ENCODE data around the gene SLC37A1.
"Not testable (repeated sequence)": the region's sequence is repeated elsewhere in the genome, so short reads cannot be mapped to it uniquely, and the experiment has no call there.

The SLC37A1 gene

DNA sequence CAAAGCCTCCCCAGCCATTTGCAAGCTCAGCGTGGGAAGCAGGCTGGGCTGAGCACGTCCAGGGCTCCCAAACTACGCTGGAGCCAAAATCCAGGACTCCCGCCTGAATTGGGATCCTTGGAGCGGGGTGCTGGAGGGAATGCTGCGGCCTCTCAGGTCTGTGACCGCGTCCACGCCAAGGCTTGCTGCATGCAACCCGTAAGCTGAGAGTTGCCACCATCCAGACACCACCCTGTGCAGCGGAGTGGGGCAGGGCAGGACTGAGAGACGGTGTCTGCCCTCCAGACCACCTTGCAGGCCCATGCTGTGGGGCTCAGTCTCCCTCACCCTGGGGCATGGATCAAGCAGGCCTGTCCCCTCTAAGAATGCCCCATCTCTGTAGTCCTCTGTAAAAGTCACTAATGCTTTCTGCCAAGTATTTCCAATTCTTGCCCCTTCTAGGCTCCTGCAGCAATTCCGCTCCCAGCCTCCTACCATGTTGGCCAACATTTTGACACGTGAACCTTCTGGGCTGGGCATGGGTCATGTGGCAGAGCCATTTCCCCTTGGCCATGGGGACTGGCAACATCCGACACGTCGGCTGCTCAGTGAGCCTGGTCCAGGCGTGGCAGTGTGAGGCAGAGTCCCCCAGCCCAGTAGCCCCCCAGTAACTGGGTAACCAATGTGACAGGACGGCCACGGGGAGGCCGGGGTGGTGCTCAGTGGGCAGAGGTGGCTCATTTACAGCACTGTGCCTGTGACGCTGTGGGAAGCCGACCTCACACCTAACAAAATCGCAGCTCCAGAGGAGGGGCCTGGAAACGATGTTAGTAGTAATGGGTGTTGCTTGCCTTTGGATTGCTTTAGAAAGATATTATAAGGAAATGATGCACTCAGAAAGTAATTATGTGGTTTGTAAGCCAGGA lies 81.9 kb downstream of the SLC37A1 start:
- DNase-seq (ENCODE audit: low read depth), result no peak

DNA sequence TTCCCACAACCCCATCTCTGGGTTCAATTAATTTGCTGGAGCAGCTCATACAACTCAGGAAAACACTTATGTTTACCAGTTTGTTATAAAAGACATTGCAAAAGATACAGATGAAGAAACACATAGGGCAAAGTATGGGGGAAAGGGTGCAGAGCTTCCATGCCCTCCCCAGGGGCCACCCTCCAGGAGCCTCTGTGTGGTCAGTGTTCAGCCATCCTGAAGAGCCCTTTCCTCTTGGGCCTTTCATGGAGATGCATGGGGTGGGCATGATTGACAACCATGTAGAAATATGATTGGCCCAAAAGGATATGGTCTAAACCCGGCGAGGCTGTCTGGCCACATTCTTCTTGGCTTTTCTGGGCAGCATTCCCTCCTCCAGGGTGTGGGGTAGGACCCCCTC lies 83.0 kb downstream of the SLC37A1 start:
- DNase-seq (ENCODE audit: low read depth), result no peak

DNA sequence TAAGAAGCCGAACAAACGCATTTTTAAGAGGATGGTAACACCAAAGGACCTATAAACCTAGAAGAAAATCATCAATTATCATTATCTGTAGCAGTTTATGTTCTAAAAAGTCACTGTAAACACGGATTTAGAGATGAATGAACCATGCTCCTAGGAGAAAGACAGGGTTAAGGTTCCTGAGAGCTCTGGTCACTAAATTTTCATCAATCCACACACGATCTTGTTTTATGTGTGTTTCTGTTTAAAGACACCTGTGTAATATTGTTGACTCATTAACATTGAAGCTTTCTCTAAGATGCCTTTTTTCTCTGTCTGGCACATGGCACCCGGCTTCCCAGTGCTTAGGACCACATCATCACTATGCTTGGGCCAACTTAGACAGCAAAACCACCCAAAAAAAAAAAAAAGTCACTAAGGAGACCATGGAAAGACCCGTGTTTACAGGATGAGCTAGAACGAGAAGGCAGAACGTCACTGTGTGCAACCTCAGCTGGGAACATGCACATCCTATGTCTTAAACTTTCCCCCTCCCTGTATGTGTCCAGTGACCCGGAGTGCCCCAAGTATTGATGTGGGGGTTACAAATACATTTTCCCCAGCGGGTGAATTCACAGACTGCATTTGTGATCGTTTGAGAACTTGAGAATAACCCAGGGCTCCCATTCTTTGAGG lies 84.0 kb downstream of the SLC37A1 start:
- DNase-seq (ENCODE audit: low read depth), result no peak

DNA sequence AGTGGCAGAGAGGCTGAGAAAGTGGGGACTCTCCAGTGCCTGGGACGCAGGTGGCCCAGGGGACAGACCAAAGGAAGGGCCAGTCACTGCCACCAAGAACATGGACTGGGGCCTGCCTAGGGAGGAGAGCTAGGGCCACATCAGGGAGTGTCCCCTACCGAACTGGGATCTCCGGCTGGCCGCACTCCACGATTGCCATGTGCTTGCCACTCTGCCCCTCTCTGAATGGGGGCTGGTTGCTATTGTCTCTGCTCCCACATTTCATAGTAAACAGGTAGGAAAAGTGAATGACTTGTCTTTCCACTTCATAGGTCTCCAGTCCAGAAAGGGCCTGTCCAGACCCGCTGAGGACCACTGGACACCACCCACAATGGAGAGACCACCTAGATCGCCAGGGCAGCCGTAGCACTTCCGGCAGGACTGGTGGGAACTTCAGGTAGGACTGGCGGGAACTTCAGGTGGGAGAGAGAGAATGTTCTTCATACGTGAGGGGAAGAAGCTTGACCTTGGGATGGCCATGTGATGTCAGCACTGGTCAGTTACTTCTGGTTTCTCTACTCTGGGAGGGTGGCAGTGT lies 84.6 kb downstream of the SLC37A1 start:
- DNase-seq (ENCODE audit: low read depth), result no peak

DNA sequence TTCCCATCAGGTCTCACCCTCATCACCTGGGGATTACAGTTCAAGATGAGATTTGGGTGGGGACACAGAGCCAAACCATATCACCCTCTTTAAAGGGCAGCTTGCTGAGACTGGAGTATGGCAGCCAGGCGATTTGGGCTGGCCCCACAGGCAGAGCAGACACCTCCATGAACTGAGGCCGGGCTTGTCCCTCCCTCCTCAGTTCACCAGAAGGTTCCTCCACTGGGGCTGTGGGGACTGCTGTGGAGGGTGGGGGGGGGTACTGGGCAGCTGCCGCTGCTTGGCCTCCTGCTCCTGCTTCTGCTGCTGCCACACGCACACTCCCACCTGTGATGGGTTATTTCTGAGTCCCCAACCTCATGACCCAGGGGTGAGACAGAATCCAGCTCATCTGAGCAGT lies 85.8 kb downstream of the SLC37A1 start:
- DNase-seq (ENCODE audit: low read depth), result no peak

DNA sequence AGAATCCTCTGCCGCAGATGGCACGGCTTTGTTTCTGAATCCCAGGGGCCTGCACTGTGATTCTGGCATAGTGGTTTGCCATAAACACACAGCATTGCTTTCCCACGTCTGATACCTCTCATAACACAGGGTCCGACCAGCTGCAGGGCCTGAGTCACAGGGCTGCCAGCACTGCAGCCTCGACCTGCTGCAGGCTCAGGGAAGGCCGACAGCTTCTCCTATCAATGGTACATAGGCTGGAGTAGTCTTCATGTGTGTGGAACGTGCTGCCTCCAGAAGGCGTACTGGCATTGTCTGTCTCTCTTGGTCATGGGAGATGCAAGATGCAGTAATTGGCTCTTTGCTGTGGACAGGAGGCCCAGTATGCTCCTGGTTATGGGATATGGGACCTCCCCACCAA lies 86.3 kb downstream of the SLC37A1 start:
- no peak for DNase-seq (ENCODE audit: low read depth)

DNA sequence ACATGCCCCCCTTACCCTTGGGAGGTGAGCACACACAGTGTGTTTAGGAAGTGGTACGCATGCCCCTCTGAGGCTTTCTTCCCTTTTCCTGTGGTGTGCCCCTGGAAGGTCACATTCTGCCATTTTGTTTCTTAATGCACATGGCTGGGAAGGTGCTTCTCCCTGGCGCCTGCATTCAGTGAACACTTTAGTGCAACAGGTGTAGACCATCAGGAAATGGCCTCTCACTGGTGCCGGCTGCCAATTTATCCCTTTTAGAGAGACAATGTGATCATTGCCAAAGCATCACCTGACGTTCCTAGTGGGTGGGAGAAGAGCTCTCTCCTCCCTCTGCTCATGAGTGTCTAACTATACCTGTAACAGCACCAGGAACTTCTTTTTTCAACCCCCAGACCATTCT lies 88.0 kb downstream of the SLC37A1 start:
- DNase-seq (ENCODE audit: low read depth), result no peak

DNA sequence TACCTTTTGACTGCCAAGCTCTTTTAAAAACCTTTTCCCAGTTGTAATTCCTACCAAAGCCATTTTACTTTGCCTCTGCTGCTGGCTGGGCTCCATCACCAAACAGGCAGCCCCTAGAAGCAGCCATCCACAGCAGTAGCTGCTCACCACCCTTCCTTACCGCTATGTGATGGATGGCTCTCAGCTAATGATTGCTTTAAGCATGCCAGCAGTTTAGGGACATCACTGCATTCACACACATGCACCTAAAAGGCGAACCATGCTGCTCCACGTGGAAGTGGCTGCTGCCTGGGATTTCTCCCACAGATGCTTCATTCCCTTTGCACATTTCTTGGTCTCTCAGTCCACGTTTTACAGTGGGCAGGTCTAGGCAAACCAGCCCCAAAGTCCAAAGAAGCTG lies 93.5 kb downstream of the SLC37A1 start:
- no peak for DNase-seq (ENCODE audit: low read depth)

DNA sequence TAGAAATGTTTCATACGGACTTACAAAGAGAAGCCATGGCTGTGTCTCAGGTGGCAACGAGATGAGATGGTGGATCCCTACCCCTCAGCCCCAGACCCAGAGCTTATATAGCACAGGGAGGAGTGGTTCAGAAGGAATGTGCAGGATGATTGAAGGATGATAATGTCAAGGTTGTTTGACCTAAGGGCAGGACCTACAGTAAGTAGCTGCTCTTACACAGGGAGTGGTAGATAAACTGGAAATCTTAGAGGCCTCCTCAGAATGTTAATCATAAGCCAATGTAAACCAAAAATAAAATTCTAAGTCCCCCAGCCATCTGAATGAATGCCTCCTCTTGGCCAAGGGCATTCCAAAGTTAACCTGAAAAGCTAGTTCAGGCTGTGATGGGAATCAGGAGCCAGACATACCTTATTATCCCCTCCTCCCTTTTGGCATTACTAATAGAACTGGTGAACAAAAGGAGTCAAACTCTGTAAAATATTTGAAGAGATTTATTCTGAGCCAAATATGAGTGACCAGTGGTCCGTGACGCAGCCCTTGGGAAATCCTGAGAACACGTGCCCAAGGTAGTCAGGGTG lies 94.0 kb downstream of the SLC37A1 start:
- no peak for DNase-seq (ENCODE audit: low read depth)

DNA sequence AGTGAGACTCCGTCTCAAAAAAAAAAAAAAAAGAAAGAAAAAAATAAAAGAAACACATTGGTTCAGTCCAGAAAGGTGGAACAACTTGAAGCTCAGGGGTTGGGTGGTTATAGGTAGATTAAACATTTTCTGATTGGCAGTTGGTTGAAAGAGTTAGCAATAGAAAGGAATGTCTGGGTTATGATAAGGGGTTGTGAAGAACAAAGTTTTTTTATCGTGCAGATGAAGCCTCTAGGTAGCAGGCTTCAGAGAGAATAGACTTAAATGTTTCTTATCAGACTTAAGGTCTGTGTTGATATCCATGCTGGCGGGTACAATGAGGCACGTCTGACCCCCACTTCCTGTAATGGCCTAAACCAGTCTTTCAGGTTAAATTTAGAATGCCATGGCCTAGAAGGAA lies 94.8 kb downstream of the SLC37A1 start:
- no peak for DNase-seq (ENCODE audit: low read depth)

DNA sequence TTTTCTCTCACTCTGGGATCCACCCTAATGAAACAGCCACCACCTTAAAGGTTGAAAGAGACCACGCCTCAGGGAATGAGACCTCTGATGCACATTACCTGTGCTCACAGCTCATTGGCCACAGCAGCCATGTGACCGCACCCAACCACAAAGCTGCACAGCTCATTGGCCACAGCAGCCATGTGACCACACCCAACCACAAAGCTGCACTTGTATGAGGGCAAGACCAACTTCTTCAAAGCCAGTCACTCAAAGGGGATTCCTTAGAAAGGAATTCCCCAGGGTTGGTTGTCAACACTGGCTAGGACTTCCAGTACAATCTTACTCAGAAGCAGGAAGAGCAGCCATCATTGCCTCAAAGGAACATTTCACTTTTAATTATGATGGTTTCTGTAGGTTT lies 96.2 kb downstream of the SLC37A1 start:
- DNase-seq (ENCODE audit: low read depth), result no peak

DNA sequence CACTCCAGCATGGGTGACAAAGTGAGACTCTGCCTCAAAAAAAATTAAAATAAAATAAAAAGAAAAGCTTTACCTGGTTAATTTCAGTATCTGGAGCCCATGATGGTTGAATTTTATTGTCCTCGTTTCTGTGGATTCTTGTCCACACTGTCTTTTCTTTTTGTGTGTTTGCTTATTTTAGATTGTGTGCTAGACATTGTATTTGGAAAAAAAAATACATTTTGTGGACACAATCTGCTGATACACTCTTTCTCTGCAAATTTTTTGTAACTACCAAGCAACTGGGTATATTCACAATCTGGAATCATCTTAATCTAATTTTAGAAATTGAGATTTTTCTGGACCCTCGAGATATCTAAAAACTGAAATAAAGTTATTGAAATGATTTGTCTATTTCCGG lies 98.2 kb downstream of the SLC37A1 start:
- DNase-seq (ENCODE audit: low read depth), result no peak

DNA sequence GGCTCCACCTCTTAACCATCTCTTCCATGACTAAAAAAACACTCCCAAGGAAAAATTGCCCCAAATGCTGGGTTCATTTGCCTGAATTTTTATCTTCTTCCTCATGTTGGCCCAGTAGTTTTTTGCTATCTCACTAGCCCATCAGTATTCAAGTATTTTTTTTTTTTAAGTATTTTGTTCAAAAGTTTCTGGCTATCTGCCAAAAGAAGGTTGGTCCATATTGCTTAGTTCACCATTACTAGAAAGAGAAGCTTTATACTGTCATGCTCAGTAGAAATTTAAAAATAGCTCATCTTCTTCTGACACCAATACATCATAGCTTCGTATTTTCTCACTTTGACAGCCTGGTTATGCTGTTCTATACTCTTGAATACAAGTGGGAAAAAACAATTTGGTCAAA lies 98.7 kb downstream of the SLC37A1 start:
- DNase-seq (ENCODE audit: low read depth), result no peak

DNA sequence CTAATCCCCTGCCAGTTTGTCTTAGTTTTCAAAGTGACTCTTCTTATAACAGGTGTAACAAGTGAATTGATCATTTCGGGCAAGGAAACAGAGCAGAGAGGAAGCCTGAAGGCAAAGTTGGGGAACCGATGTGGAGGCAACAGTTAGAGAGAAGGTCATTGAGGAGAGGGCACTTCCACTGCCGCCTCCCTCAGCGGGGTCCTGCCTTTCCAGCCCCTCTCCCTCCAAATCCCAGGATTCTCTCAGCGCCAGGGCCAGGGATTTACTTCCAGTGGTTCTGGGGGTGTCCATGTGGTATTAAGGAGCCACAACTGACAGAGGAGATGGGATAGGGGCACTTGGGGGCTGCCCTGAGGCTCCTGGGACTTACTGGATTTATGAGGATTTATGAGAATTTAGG lies 100.1 kb downstream of the SLC37A1 start:
- DNase-seq (ENCODE audit: low read depth), result no peak

DNA sequence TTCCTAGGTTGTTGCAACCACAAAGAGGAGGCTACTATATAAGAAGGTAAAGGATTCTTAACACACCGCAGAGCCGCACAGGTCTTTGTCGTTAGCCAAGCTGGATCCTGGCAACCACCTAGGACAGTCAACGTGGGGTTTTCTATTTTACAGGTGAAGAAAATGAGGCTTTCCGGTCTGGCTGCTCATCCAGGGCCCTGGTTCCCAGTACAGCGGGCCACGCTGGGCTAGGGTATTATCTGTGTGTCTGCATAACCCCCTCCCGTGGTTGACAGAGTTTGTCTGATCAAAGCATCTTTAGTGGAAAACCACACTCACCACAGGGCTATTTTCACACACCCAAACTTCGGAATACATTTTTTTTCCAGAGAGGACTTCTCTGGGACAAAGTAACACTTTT lies 100.7 kb downstream of the SLC37A1 start:
- DNase-seq (ENCODE audit: low read depth), result no peak

DNA sequence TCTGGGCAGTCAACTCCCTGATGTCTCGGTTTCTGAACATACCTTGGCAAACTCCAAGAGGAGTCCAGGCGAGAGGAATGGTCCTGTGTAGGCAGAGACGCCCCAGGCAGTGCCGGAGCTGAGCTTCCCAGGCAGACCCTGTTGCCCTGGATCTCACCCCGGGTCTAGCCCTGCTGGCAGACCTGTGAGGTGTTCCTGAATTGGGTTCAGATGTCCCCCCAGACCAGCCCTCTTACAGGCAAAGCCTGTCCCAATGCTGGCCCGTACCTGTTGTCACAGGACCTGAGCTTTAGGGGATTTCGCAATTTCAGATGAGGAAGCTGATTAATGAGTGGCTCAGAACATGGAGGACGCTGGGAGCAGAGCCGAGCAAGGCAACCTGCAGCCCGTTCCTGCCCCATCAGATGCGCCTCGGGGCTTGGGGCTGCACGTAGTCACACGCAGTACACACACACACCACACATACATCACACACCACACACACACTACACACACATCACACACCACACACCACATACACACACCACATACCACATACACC lies 101.2 kb downstream of the SLC37A1 start:
- DNase-seq (ENCODE audit: low read depth), result no peak

DNA sequence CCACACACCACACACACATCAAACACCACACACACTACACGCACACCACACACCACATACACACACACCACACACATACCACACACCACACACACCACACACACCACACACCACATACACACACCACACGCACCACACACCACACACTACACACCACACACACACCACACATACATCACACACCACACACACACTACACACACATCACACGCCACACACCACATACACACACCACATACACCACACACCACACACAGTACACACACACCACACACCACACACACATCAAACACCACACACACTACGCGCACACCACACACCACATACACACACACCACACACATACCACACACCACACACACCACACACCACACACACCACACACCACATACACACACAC lies 101.7 kb downstream of the SLC37A1 start:
- not testable (repeated sequence) for DNase-seq (ENCODE audit: low read depth)

DNA sequence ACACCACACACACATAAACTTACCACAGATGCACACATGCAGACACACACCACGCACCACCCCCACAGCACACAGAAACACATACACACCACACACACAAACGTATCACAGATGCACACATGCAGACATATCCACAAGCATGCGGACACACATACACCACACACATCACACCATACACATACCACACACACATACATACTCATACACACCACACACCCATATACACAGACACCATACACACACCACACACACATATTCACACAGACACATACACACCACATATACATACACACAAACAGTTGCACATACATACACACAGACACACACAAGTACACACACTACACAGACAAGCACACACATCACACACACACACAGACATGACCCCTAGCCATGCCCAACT lies 102.3 kb downstream of the SLC37A1 start:
- DNase-seq (ENCODE audit: low read depth), result no peak

DNA sequence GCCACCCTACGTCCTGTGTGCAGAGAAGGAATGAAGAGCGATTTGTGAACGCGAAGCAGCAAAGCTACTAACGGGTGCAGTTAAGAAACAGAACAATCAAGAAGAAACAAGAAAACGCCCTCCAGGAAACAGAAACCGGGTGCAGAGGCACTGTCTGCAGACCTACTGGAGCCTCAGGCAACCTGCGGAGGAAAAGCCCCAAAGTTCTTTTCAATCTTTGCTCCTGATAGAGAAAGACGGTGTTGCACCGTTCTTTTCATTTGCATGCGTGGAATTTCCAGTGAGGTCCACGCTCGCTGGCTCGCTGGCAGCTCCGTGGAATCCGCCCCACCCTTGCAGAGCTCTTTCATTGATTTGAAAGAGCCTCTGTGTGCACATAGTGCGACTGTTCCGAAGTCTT lies 102.8 kb downstream of the SLC37A1 start:
- no peak for DNase-seq (ENCODE audit: low read depth)

DNA sequence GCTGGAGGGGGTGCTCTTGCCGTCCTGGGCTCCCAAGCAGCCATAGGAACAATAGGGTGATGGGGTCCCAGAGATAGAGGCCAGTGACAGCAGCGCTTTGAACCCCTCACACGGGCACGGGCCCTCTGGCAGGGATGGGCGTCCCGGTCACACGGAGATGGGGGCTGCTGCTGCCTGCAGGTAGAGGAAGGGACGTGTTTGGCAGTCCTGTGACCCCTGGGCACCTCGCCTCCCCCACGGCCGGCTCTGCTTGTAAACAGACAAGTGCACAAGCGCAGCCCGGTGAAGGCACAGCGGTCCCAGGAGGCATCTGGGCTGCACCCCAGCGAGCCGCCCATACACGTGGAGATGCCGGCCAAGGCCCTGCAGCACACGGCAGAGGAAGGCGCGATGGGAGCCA lies 103.3 kb downstream of the SLC37A1 start:
- DNase-seq (ENCODE audit: low read depth), result no peak

DNA sequence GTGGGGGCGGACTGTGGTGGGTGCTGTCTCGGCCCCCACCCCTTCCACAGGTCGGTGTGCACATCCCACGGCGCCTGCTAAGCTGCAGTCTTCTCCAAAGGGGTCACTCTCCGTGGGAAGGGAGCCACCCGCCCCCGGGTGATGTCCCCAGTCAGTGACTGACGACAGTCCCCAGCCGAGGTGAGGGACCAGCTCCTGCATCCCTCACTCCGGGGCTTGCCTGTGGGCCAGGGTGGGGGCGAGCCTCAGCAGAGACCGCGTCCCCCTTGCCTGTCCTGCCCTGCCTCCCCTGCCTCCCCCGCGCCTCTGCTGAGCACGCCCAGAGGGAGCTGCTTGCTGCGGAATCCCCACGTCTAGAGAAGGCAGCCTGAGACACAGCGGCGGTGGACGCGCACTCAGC lies 103.8 kb downstream of the SLC37A1 start:
- DNase-seq (ENCODE audit: low read depth), result no peak

DNA sequence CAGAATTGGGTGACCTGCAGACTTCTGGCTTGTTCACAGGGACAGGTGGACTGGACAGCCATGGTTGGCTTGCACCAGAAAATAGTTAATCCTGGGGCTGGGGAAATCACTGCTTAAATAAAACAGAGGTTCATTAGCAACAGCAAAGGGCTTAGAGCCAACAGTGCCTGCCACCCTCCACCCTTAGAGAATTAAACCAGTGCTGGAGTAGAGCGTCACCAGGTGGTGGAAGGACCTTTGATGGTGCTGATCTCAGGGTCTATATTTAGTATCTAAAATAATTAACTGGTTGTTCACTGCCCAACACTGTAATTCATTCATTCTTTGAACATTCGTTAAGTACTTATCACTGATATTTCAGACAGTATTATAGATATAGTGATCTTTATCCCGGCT lies 105.1 kb downstream of the SLC37A1 start:
- DNase-seq (ENCODE audit: low read depth), result no peak

DNA sequence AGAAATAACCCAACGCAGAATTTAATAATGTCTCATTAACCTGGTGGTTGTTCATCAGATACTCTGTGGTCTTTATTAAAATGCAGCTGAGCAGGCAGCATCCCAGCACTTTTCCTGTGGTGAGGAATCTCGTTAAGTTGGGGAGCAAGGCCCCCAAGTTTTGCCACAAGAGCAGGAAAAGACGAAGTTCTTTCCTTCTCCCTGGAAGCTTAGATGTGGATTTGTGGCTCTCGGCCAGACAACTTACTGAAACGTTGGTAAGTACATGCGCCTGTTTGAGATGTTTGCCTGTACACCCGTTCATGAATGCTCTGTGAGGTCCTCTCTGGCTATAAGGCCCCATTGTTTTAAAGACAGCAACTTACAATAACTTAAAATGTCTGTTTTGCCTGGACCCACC lies 105.5 kb downstream of the SLC37A1 start:
- no peak for DNase-seq (ENCODE audit: low read depth)
